Dendritic cell treated with granulocyte-macrophage colony-stimulating factor and Interleukin-4, amounts not matched to agents 40 ng/mL and 50 ng/mL, for 4 days (primary cell): Measurements from ENCODE around the gene CA11.

Experiments used
- H3K27ac Mint-ChIP-seq: one replicate; pipeline ENCODE4 v1.8.0; 2022; ENCODE audit warnings: mild to moderate bottlenecking, mixed read lengths
- H3K27me3 Mint-ChIP-seq: one replicate; pipeline ENCODE4 v1.8.0; 2022; ENCODE audit warnings: mild to moderate bottlenecking, mixed read lengths
- H3K36me3 Mint-ChIP-seq: one replicate; pipeline ENCODE4 v1.8.0; 2022; ENCODE audit warnings: low read depth, mixed read lengths
- H3K4me1 Mint-ChIP-seq: one replicate; pipeline ENCODE4 v1.8.0; 2022; ENCODE audit warnings: low read depth, mixed read lengths
- H3K4me3 Mint-ChIP-seq: one replicate; pipeline ENCODE4 v1.8.0; 2022; ENCODE audit warnings: mild to moderate bottlenecking, moderate library complexity, mixed read lengths
- H3K9me3 Mint-ChIP-seq: one replicate; pipeline ENCODE4 v1.8.0; 2022; ENCODE audit warnings: mixed read lengths
- intact Hi-C: fragments of 100-400 bp; cut with micrococcal nuclease; formaldehyde crosslinking; loops from one replicate; pipeline ENCODE4 v1.15.0; 2022

CA11 gene

GRCh38 chr19:48642862-48643261 lies 3.1 kb downstream of the CA11 start:
- Mint-ChIP-seq H3K9me3 (no peaks in the 10 kb centered on the region), H3K27ac (no peak overlapping the region), H3K36me3 (peaks cover 20% of the 10 kb centered on the region), H3K4me3 (no peak overlapping the region), H3K4me1 (peaks cover 59% of the 10 kb centered on the region), H3K27me3 (no peaks in the 10 kb centered on the region)
- intact Hi-C loops, result loop anchor here (10.0 kb wide), 1 partner anchor 142 kb away; no protein-coding TSS in a partner anchor

GRCh38 chr19:48641850-48642249 lies 4.1 kb downstream of the CA11 start:
- Mint-ChIP-seq H3K4me3 (no peak overlapping the region), H3K9me3 (no peaks in the 10 kb centered on the region), H3K36me3 (peaks cover 27% of the 10 kb centered on the region), H3K27ac (no peak overlapping the region), H3K4me1 (peaks cover 56% of the 10 kb centered on the region), H3K27me3 (no peaks in the 10 kb centered on the region)
- intact Hi-C loops, result loop anchor here (10.0 kb wide), 1 partner anchor 143 kb away; no protein-coding TSS in a partner anchor

- Mint-ChIP-seq H3K36me3 (peaks cover 45% of the 10 kb centered on the region), H3K4me3 (peak overlapping the region; percentile 43), H3K27ac (peak overlapping the region; percentile 94), H3K27me3 (no peaks in the 10 kb centered on the region), H3K4me1 (peaks cover 48% of the 10 kb centered on the region), H3K9me3 (no peaks in the 10 kb centered on the region)
- intact Hi-C loops, result loop anchor here (10.0 kb wide), 1 partner anchor 145 kb away; no protein-coding TSS in a partner anchor
Observed at GRCh38 chr19:48639483-48640375, 6.3 kb downstream of the CA11 start.

GRCh38 chr19:48638831-48639381 lies 7.1 kb downstream of the CA11 start:
- Mint-ChIP-seq H3K9me3 (no peaks in the 10 kb centered on the region), H3K4me3 (peak overlapping the region; percentile 99), H3K27me3 (no peaks in the 10 kb centered on the region), H3K27ac (peak overlapping the region; percentile 94), H3K36me3 (peaks cover 47% of the 10 kb centered on the region), H3K4me1 (peaks cover 48% of the 10 kb centered on the region)
- intact Hi-C loops, result no loop called here

GRCh38 chr19:48637948-48638830 lies 7.8 kb downstream of the CA11 start:
- Mint-ChIP-seq H3K27ac (peak overlapping the region; percentile 94), H3K27me3 (no peaks in the 10 kb centered on the region), H3K4me1 (peaks cover 55% of the 10 kb centered on the region), H3K9me3 (no peaks in the 10 kb centered on the region), H3K36me3 (peaks cover 51% of the 10 kb centered on the region), H3K4me3 (peak overlapping the region; percentile 99)
- intact Hi-C loops, result loop anchor here (1.0 kb wide), 1 partner anchor 19 kb away; the partner anchor contains the start of genes RPL18 and SPHK2

- Mint-ChIP-seq H3K4me1 (peaks cover 62% of the 10 kb centered on the region), H3K36me3 (peaks cover 58% of the 10 kb centered on the region), H3K4me3 (peak overlapping the region; percentile 99), H3K27me3 (no peaks in the 10 kb centered on the region), H3K27ac (peak overlapping the region; percentile 94), H3K9me3 (no peaks in the 10 kb centered on the region)
- intact Hi-C loops, result loop anchor here (1.0 kb wide), 1 partner anchor 18 kb away; the partner anchor contains the start of genes RPL18 and SPHK2
Observed at GRCh38 chr19:48637449-48637947, 8.5 kb downstream of the CA11 start.

GRCh38 chr19:48636859-48637448 lies 9.0 kb downstream of the CA11 start, which contains the start of gene DBP:
TSS of gene DBP (minus strand) at chr19:48637379. CDS start at chr19:48636994, 385 bp downstream.
- intact Hi-C loops, result loop anchor here (1.0 kb wide), 1 partner anchor 18 kb away; the partner anchor contains the start of genes RPL18 and SPHK2
- H3K27me3 Mint-ChIP-seq, result no peaks in the 10 kb centered on the region
- peak within 1 kb of the TSS; percentile 99 for H3K4me3 Mint-ChIP-seq
- peaks cover 68% of the 10 kb centered on the region for H3K4me1 Mint-ChIP-seq
- H3K36me3 Mint-ChIP-seq, result peaks cover 64% of the 10 kb centered on the region
- H3K9me3 Mint-ChIP-seq, result no peaks in the 10 kb centered on the region
- H3K27ac Mint-ChIP-seq, result peak within 1 kb of the TSS; percentile 94

- intact Hi-C loops, result no loop called here
- Mint-ChIP-seq H3K9me3 (no peaks in the 10 kb centered on the region), H3K27ac (peak overlapping the region; percentile 94), H3K4me3 (peak overlapping the region; percentile 99), H3K4me1 (peaks cover 71% of the 10 kb centered on the region), H3K36me3 (peaks cover 71% of the 10 kb centered on the region), H3K27me3 (no peaks in the 10 kb centered on the region)
Observed at GRCh38 chr19:48635966-48636858, 9.8 kb downstream of the CA11 start.

GRCh38 chr19:48635263-48635965 lies 10.6 kb downstream of the CA11 start:
- H3K27me3 Mint-ChIP-seq, result no peaks in the 10 kb centered on the region
- H3K27ac Mint-ChIP-seq, result peak overlapping the region; percentile 94
- peak overlapping the region; percentile 99 for H3K4me3 Mint-ChIP-seq
- H3K36me3 Mint-ChIP-seq, result peaks cover 79% of the 10 kb centered on the region
- intact Hi-C loops, result no loop called here
- H3K9me3 Mint-ChIP-seq, result no peaks in the 10 kb centered on the region
- peaks cover 79% of the 10 kb centered on the region for H3K4me1 Mint-ChIP-seq

GRCh38 chr19:48634424-48635262 lies 11.3 kb downstream of the CA11 start:
- Mint-ChIP-seq H3K9me3 (no peaks in the 10 kb centered on the region), H3K36me3 (peaks cover 83% of the 10 kb centered on the region), H3K27me3 (no peaks in the 10 kb centered on the region), H3K4me3 (peak overlapping the region; percentile 99), H3K4me1 (peaks cover 80% of the 10 kb centered on the region), H3K27ac (peak overlapping the region; percentile 94)
- intact Hi-C loops, result no loop called here

- peak overlapping the region; percentile 99 for H3K4me3 Mint-ChIP-seq
- H3K4me1 Mint-ChIP-seq, result peaks cover 76% of the 10 kb centered on the region
- intact Hi-C loops, result no loop called here
- peak overlapping the region; percentile 94 for H3K27ac Mint-ChIP-seq
- peaks cover 85% of the 10 kb centered on the region for H3K36me3 Mint-ChIP-seq
- no peaks in the 10 kb centered on the region for H3K27me3 Mint-ChIP-seq
- no peaks in the 10 kb centered on the region for H3K9me3 Mint-ChIP-seq
Observed at GRCh38 chr19:48634036-48634342, 12.0 kb downstream of the CA11 start.
